HepG2 (cell line): ENCODE measurements around the gene HOXA5. TPM values are rescaled to one million over a fixed set of nuclear protein-coding genes. Genes with fewer than 3 reads are reported as not detected.

Source experiments
- ATAC-seq: fragments of 200-7000 bp; cut with Tn5 transposase; 3 replicates; pipeline ENCODE4 v1.9.1; 2020; ENCODE audit warnings: mild to moderate bottlenecking, moderate library complexity
- BruUV-seq: library from RNA; stranded (reverse); fragments of 400-500 nt; replicated peaks from 2 replicates; lab custom pipeline; 2021; lab: Mats Ljungman, UMichigan
- CTCF ChIA-PET: fragments of 300-600 bp; formaldehyde crosslinking; extraction: SDS; loops from one replicate; lab custom pipeline; 2021; ENCODE audit warnings: low total read pairs, inconsistent platforms, low intra/inter-chr PET ratio; lab: Yijun Ruan, JAX
- POLR2A ChIA-PET: fragments of 350-600 bp; sonication (Branson Sonifier 250); formaldehyde crosslinking; loops from one replicate; lab custom pipeline; 2020; ENCODE audit warnings: antibody characterized with exemption, inconsistent platforms; lab: Yijun Ruan, JAX
- DNase-seq: peaks from one replicate; pipeline ENCODE4 v3.0.0-alpha.2; 2015; ENCODE audit warnings: low spot score
- FAIRE-seq: peaks from 3 replicates; lab custom pipeline; 2011; peaks lifted over from hg19 to GRCh38; lab: Jason Lieb, UNC
- H2AFZ ChIP-seq: one replicate; pipeline ENCODE4 v1.6.1; 2011; ENCODE audit warnings: low read length, inconsistent platforms
- H3K27ac ChIP-seq: fragments of 300-600 bp; 3 replicates; pipeline ENCODE4 v1.8.0; 2011; ENCODE audit warnings: mixed run types, mild to moderate bottlenecking, mixed read lengths, low read length, inconsistent platforms; ENCODE audit not compliant: insufficient read depth; ENCODE audit errors: extremely low read length
- H3K27me3 ChIP-seq, 2 experiments: fragments of 200-600 bp in 1 of 2; 2 replicates in 1 of 2; 3 replicates in 1 of 2; pipeline versions ENCODE4 v1.6.0 to v1.8.0; 2011; ENCODE audit warnings: low read length in 2 of 2, mild to moderate bottlenecking in 2 of 2, moderate library complexity in 2 of 2, inconsistent platforms in 1 of 2; ENCODE audit not compliant: insufficient read depth in 2 of 2, control insufficient read depth in 1 of 2
- H3K36me3 ChIP-seq, 2 experiments: fragments of 200-600 bp in 1 of 2; replicated peaks in 1 of 2; 2 replicates in 1 of 2; 3 replicates in 1 of 2; pipeline versions ENCODE4 v1.5.1 to v1.8.0; 2011; ENCODE audit warnings: low read length in 2 of 2, inconsistent platforms in 1 of 2; ENCODE audit not compliant: insufficient read depth in 2 of 2, control insufficient read depth in 1 of 2
- H3K4me1 ChIP-seq: 2 replicates; pipeline ENCODE4 v1.5.1; 2012; ENCODE audit warnings: low read length, inconsistent platforms; ENCODE audit not compliant: insufficient read depth
- H3K4me2 ChIP-seq: 2 replicates; pipeline ENCODE4 v1.6.0; 2011; ENCODE audit warnings: low read depth, low read length, inconsistent platforms
- H3K4me3 ChIP-seq, 3 experiments: fragments of 200-600 bp in 1 of 3; sonication (generic), shearing (Covaris generic) in 1 of 3; replicated peaks in 1 of 3; 2 replicates each; pipeline ENCODE4 v1.5.1; 2011 to 2016; ENCODE audit warnings: low read length in 3 of 3, inconsistent platforms in 2 of 3, low read depth in 2 of 3, mild to moderate bottlenecking in 2 of 3, control low read depth in 1 of 3, mixed read lengths in 1 of 3; ENCODE audit not compliant: insufficient read depth in 1 of 3
- H3K79me2 ChIP-seq: one replicate; pipeline ENCODE4 v1.6.1; 2011; ENCODE audit warnings: low read length, inconsistent platforms; ENCODE audit not compliant: insufficient read depth
- H3K9ac ChIP-seq: 2 replicates; pipeline ENCODE4 v1.6.0; 2011; ENCODE audit warnings: mild to moderate bottlenecking, low read depth, low read length, inconsistent platforms; ENCODE audit not compliant: insufficient read depth
- H3K9me3 ChIP-seq: 2 replicates; pipeline ENCODE4 v1.5.1; 2012; ENCODE audit warnings: mild to moderate bottlenecking, low read length
- H4K20me1 ChIP-seq: 2 replicates; pipeline ENCODE4 v1.6.0; 2011; ENCODE audit warnings: inconsistent platforms, mild to moderate bottlenecking, low read length, moderate library complexity; ENCODE audit not compliant: insufficient read depth
- ARID4A ChIP-seq: sonication (generic); formaldehyde crosslinking; IDR thresholded peaks from 2 replicates; pipeline ENCODE4 v1.5.0; 2020; ENCODE audit warnings: mild to moderate bottlenecking, missing genetic modification reagents, borderline replicate concordance
- ATF5 ChIP-seq: sonication (generic); formaldehyde crosslinking; IDR thresholded peaks from 2 replicates; pipeline ENCODE4 v1.4.0; 2020; ENCODE audit warnings: mild to moderate bottlenecking, low read depth, missing genetic modification reagents
- FOXO4 ChIP-seq: sonication (generic); formaldehyde crosslinking; conservative IDR thresholded peaks from 2 replicates; pipeline ENCODE4 v1.8.1; 2023; ENCODE audit warnings: missing genetic modification reagents
- KMT2B ChIP-seq: IDR thresholded peaks from 2 replicates; pipeline ENCODE4 v1.6.1; 2016; ENCODE audit warnings: missing genetic modification reagents, missing compliant biosample characterization
- SKI ChIP-seq: fragments of 450-650 bp; IDR thresholded peaks from one replicate; pipeline ENCODE4 v1.6.1; 2018; ENCODE audit warnings: mild to moderate bottlenecking; ENCODE audit not compliant: partially characterized antibody
- SNAI1 ChIP-seq: sonication (generic); formaldehyde crosslinking; IDR thresholded peaks from 2 replicates; pipeline ENCODE4 v1.5.0; 2020; ENCODE audit warnings: mild to moderate bottlenecking, missing genetic modification reagents, borderline replicate concordance
- SP2 ChIP-seq: sonication (generic); formaldehyde crosslinking; IDR thresholded peaks from 2 replicates; pipeline ENCODE4 v1.5.1; 2020; ENCODE audit warnings: mild to moderate bottlenecking, missing genetic modification reagents
- TBX2 ChIP-seq: sonication (generic); formaldehyde crosslinking; IDR thresholded peaks from 2 replicates; pipeline ENCODE4 v1.5.0; 2020; ENCODE audit warnings: missing genetic modification reagents, mild to moderate bottlenecking, borderline replicate concordance
- TFE3 ChIP-seq: IDR thresholded peaks from 2 replicates; pipeline ENCODE4 v1.6.1; 2016
- ZFP37 ChIP-seq: sonication (generic); formaldehyde crosslinking; IDR thresholded peaks from 2 replicates; pipeline ENCODE4 v1.4.0; 2020; ENCODE audit warnings: missing genetic modification reagents, borderline replicate concordance
- ZNF296 ChIP-seq: sonication (generic); formaldehyde crosslinking; conservative IDR thresholded peaks from 2 replicates; pipeline ENCODE4 v1.5.0; 2020; ENCODE audit warnings: mild to moderate bottlenecking, missing genetic modification reagents
- ZNF614 ChIP-seq: IDR thresholded peaks from 2 replicates; pipeline ENCODE4 v1.6.1; 2018; ENCODE audit warnings: missing biosample characterization, missing genetic modification reagents, inconsistent platforms, borderline replicate concordance
- ZNF781 ChIP-seq: sonication (generic); formaldehyde crosslinking; IDR thresholded peaks from 2 replicates; pipeline ENCODE4 v1.5.1; 2020; ENCODE audit warnings: borderline replicate concordance, mild to moderate bottlenecking, missing genetic modification reagents; ENCODE audit errors: not compliant biosample characterization
- ZSCAN29 ChIP-seq: sonication (generic); formaldehyde crosslinking; conservative IDR thresholded peaks from 2 replicates; pipeline ENCODE4 v1.4.0; 2020; ENCODE audit warnings: mild to moderate bottlenecking, missing genetic modification reagents
- ZSCAN9 ChIP-seq: IDR thresholded peaks from 2 replicates; pipeline ENCODE4 v1.6.1; 2016; ENCODE audit warnings: borderline replicate concordance
- WGBS: methylation state at CpG from one replicate; pipeline ENCODE4 v1.1.6; 2017; ENCODE audit warnings: low lambda C conversion rate; 5-methylcytosine and 5-hydroxymethylcytosine counted together
- in situ Hi-C: cut with HindIII; loops from 2 replicates; pipeline ENCODE4 v1.10.0; 2017; ENCODE audit warnings: low pct_unique_long_range_greater_than_20kb; ENCODE audit not compliant: extremely low pct_ligation_motif_present
- intact Hi-C: fragments of 100-400 bp; cut with micrococcal nuclease; formaldehyde crosslinking; loops from one replicate; pipeline ENCODE4 v1.10.0; 2022; ENCODE audit not compliant: unreplicated experiment
- polyA plus RNA-seq, 8 experiments: library from polyadenylated mRNA; depleted of rRNA in 3 of 8; stranded (reverse) in 7 of 8; unstranded in 1 of 8; fragments of >200 nt; fragmentation: Illumina TruSeq in 4 of 8; extraction: Trizol in 4 of 8; gene quantifications; 2 replicates each; pipeline versions ENCODE4 v1.2.1 to v1.2.3, GENCODE V29; 2011 to 2016; ENCODE audit warnings: low read depth in 4 of 8, missing spikeins in 1 of 8, mixed read lengths in 1 of 8; ENCODE audit not compliant: insufficient read depth in 1 of 8
- total RNA-seq, 5 experiments: library from RNA; depleted of rRNA; stranded (reverse); fragments of >200 nt; fragmentation: Illumina TruSeq; extraction: Trizol; gene quantifications; 2 replicates each; pipeline ENCODE4 v1.2.3, GENCODE V29; 2016; ENCODE audit warnings: low read depth in 1 of 5

HOXA5 gene
- total and polyA plus RNA-seq, 2 of the 13 experiments (the other 11 are each of a cell fraction or from before 2014, with no cell fraction given): 3.2 to 3.6 TPM

GRCh38 chr7:27173956-27174873 is 30.7 kb upstream of the HOXA5 start, which contains the start of gene HOXA10:
Gene HOXA10, minus strand, starts transcription at chr7:27174320. Its CDS starts 14 bp downstream, at chr7:27174306.
- FAIRE-seq (no peak), DNase-seq (no peak), ATAC-seq (no peak)
- no peaks in the 10 kb centered on the region for H4K20me1 ChIP-seq
- intact Hi-C loops: no loop called here
- H3K27ac ChIP-seq: no peak within 1 kb of the TSS
- H3K9me3 ChIP-seq: no peaks in the 10 kb centered on the region
- POLR2A ChIA-PET: interaction anchor here (0.6 kb wide), 1 partner anchor 11 kb away, joined by 3 read pairs; the partner anchor contains the start of gene HOXA11
- H3K4me1 ChIP-seq: peaks cover 20% of the 10 kb centered on the region
- BruUV-seq: no TSS peak
- CTCF ChIA-PET: no interaction called here
- peak within 1 kb of the TSS; percentile 58 for H3K4me2 ChIP-seq
- in situ Hi-C loops: loop anchor here (25.0 kb wide), 1 partner anchor 1087 kb away; no protein-coding TSS in a partner anchor
- peaks cover 0 to 69% of the 10 kb centered on the region in 2 experiments for H3K27me3 ChIP-seq
- peak within 1 kb of the TSS; percentile 16 to 51 (median 16); a peak in 3 of 6 replicates for H3K4me3 ChIP-seq
- H3K9ac ChIP-seq: no peak within 1 kb of the TSS
- H2AFZ ChIP-seq: no peak within 1 kb of the TSS
- no peaks in the 10 kb centered on the region for H3K36me3 ChIP-seq
- no peaks in the 10 kb centered on the region for H3K79me2 ChIP-seq
- WGBS: 90% methylated on average over 50 of the region's 82 CpGs
- TF ChIP-seq SP2 (CRISPR knock-in tag) (no peak), ZNF781 (no peak), ATF5 (no peak), TFE3 (CRISPR knock-in tag) (no peak), ZSCAN9 (CRISPR knock-in tag) (no peak), ZFP37 (CRISPR knock-in tag) (no peak), SKI (no peak), ARID4A (no peak), FOXO4 (no peak), ZNF296 (CRISPR knock-in tag) (no peak), KMT2B (CRISPR knock-in tag) (no peak), ZSCAN29 (no peak), SNAI1 (CRISPR knock-in tag) (no peak), ZNF614 (CRISPR knock-in tag) (no peak), TBX2 (no peak)
